ENCODE data around the gene B4GALT1.

B4GALT1 gene

DNA sequence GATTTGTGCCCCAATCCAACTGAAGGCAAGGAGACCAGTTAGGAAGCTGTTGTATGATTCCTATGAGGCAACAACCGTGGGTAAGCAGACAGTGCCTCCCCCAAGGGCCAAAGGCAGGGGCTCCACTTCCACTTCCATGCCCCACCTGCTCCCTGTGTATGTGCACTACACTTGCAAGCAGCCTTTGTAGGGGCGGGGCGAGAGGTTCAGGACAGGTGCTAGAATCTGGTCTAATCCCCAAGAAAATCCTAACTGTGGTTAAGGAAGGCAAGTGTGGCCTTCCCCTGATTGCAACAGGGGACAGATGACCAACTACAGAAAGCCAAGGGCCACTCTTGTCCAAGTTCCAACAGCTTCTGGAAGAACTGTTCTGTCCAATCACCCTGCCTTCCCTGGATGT is 41.7 kb downstream of the B4GALT1 start:
- peaks cover 7 to 44% (median 34%) of the 10 kb centered on the region in 5 donors for H3K36me3 ChIP-seq (ENCODE audit: control insufficient read depth in 5 of 5, insufficient read depth in 5 of 5, low read length in 5 of 5)
- no peaks in the 10 kb centered on the region for H3K9me3 ChIP-seq (ENCODE audit: control insufficient read depth in 5 of 5, low read length in 5 of 5)
- no peak overlapping the region for H3K27ac ChIP-seq (ENCODE audit: low read depth, low read length)
- H3K9ac ChIP-seq (ENCODE audit: low read length in 5 of 5), result no peak overlapping the region
- H3K4me3 ChIP-seq (ENCODE audit: low read depth in 1 of 5, low read length in 5 of 5), result no peak overlapping the region
- no peaks in the 10 kb centered on the region for H3K27me3 ChIP-seq (ENCODE audit: control insufficient read depth in 5 of 5, insufficient read depth in 4 of 5, low read length in 5 of 5)
- H3K4me1 ChIP-seq (ENCODE audit: control insufficient read depth in 5 of 5, insufficient read depth in 5 of 5, low read length in 5 of 5), result peaks cover 2 to 33% (median 30%) of the 10 kb centered on the region in 5 donors

DNA sequence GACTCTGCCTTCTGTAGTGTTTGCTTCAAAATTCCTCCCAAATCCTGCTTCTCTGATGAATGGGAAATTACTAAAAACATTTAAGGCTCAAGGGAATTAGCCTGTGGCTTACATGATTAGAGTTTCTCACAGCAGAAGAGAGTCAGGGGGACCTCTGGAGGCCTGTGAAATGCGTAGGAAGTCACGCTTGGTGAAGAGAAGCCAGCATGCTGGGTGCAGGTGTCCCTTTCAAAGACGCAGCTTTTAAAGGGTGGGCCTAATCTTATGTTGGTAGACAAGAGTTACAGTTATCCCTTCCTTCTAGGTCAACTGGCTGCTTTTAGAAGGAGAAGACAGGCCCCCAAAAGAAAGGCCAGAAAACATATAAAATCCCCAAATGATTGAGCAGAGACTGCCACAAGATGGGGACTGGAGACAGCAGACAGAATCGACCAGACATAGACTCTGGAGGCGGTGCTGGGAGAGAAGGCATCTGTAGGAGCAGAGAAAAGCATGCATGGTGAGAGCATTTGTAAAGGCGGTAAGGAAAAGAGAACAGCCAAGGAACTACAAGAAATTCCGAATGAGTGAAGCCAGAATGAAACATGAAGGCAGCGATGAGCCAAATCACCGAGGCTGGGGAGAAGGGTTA is 42.3 kb downstream of the B4GALT1 start:
- H3K27ac ChIP-seq (ENCODE audit: low read depth, low read length), result no peak overlapping the region
- no peak overlapping the region for H3K9ac ChIP-seq (ENCODE audit: low read length in 5 of 5)
- H3K36me3 ChIP-seq (ENCODE audit: control insufficient read depth in 5 of 5, insufficient read depth in 5 of 5, low read length in 5 of 5), result peaks cover 10 to 47% (median 34%) of the 10 kb centered on the region in 5 donors
- peaks cover 2 to 27% (median 25%) of the 10 kb centered on the region in 5 donors for H3K4me1 ChIP-seq (ENCODE audit: control insufficient read depth in 5 of 5, insufficient read depth in 5 of 5, low read length in 5 of 5)
- H3K9me3 ChIP-seq (ENCODE audit: control insufficient read depth in 5 of 5, low read length in 5 of 5), result no peaks in the 10 kb centered on the region
- no peaks in the 10 kb centered on the region for H3K27me3 ChIP-seq (ENCODE audit: control insufficient read depth in 5 of 5, insufficient read depth in 4 of 5, low read length in 5 of 5)
- no peak overlapping the region for H3K4me3 ChIP-seq (ENCODE audit: low read depth in 1 of 5, low read length in 5 of 5)

DNA sequence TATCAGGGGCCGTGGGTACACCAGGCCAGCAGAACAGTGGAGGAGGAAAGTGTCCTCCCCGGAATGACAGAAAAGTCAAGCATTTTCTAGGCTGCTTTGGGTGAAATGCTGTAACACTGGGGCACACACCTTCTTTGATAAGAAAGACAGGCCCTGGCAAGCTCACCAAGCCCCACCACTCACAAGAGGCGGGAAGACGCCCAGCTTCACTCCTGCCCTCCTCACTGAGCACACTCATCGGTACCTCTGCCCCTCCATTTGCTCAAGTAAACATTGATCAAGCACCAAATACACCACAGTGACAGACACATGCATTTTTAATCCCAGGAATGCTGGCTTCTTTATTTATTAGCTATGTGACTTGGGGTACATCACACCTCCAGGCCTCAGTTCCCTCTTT is 43.1 kb downstream of the B4GALT1 start:
- no peak overlapping the region for H3K9ac ChIP-seq (ENCODE audit: low read length in 5 of 5)
- H3K27ac ChIP-seq (ENCODE audit: low read depth, low read length), result no peak overlapping the region
- peaks cover 10 to 51% (median 28%) of the 10 kb centered on the region in 5 donors for H3K36me3 ChIP-seq (ENCODE audit: control insufficient read depth in 5 of 5, insufficient read depth in 5 of 5, low read length in 5 of 5)
- H3K9me3 ChIP-seq (ENCODE audit: control insufficient read depth in 5 of 5, low read length in 5 of 5), result no peaks in the 10 kb centered on the region
- peaks cover 2 to 20% (median 18%) of the 10 kb centered on the region in 5 donors for H3K4me1 ChIP-seq (ENCODE audit: control insufficient read depth in 5 of 5, insufficient read depth in 5 of 5, low read length in 5 of 5)
- H3K27me3 ChIP-seq (ENCODE audit: control insufficient read depth in 5 of 5, insufficient read depth in 4 of 5, low read length in 5 of 5), result no peaks in the 10 kb centered on the region
- no peak overlapping the region for H3K4me3 ChIP-seq (ENCODE audit: low read depth in 1 of 5, low read length in 5 of 5)

DNA sequence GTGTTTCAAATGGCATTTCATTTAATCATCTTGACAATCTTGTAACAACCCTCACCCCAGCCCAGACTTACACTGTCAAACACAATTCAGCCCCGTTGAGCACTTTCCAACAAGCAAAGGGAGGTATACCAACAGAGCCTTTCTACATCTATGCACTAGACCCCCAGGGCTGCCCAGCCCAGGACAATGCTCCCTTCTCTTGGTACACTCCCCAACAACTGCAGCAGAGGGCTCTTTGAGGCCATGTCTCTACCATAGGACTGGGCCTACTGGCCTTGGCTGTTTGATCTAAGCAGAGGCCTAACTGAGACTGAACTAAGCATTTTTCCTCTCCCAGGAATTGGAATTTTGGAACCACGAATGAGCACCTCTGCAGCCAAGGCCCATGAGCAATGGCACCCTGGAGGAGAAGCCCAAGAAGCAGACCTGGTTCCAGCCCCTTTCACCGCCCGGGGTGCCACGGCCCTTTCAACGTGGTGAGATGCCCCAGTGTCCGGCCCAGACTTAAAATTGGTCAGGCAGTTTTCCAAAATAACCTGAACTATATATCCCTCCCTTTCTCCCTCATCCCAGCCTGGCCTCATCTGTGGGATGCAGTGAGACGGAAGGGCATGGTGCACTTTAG is 43.6 kb downstream of the B4GALT1 start:
- Histone ChIP-seq H3K4me1 (ENCODE audit: control insufficient read depth in 5 of 5, insufficient read depth in 5 of 5, low read length in 5 of 5) (peaks cover 2 to 20% (median 18%) of the 10 kb centered on the region in 5 donors), H3K9ac (ENCODE audit: low read length in 5 of 5) (no peak overlapping the region), H3K27me3 (ENCODE audit: control insufficient read depth in 5 of 5, insufficient read depth in 4 of 5, low read length in 5 of 5) (no peaks in the 10 kb centered on the region), H3K4me3 (ENCODE audit: low read depth in 1 of 5, low read length in 5 of 5) (no peak overlapping the region), H3K36me3 (ENCODE audit: control insufficient read depth in 5 of 5, insufficient read depth in 5 of 5, low read length in 5 of 5) (peaks cover 10 to 47% (median 24%) of the 10 kb centered on the region in 5 donors), H3K9me3 (ENCODE audit: control insufficient read depth in 5 of 5, low read length in 5 of 5) (no peaks in the 10 kb centered on the region), H3K27ac (ENCODE audit: low read depth, low read length) (no peak overlapping the region)

DNA sequence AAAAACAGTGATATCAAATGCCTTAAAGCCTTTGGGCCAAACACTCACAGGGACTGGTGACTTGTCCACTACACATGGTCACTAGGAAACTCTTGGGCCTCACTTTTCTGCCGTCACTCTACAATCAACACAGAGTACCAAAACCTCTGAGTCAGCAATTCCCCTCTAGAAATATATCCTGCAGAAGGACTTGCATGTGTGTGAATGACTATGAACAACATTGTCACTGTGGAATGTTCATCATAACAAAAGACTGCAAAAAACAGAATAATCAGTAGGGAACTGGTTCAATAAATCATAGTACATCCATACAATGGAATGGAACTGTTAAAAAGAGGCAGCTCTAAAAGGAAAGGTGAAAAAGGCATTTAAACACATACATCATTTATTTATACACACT is 46.5 kb downstream of the B4GALT1 start:
- Histone ChIP-seq H3K36me3 (ENCODE audit: control insufficient read depth in 5 of 5, insufficient read depth in 5 of 5, low read length in 5 of 5) (peaks cover 7 to 34% (median 18%) of the 10 kb centered on the region in 5 donors), H3K4me3 (ENCODE audit: low read depth in 1 of 5, low read length in 5 of 5) (no peak overlapping the region), H3K9me3 (ENCODE audit: control insufficient read depth in 5 of 5, low read length in 5 of 5) (no peaks in the 10 kb centered on the region), H3K4me1 (ENCODE audit: control insufficient read depth in 5 of 5, insufficient read depth in 5 of 5, low read length in 5 of 5) (peaks cover 4 to 25% (median 10%) of the 10 kb centered on the region in 5 donors), H3K27ac (ENCODE audit: low read depth, low read length) (no peak overlapping the region), H3K9ac (ENCODE audit: low read length in 5 of 5) (no peak overlapping the region), H3K27me3 (ENCODE audit: control insufficient read depth in 5 of 5, insufficient read depth in 4 of 5, low read length in 5 of 5) (no peaks in the 10 kb centered on the region)

DNA sequence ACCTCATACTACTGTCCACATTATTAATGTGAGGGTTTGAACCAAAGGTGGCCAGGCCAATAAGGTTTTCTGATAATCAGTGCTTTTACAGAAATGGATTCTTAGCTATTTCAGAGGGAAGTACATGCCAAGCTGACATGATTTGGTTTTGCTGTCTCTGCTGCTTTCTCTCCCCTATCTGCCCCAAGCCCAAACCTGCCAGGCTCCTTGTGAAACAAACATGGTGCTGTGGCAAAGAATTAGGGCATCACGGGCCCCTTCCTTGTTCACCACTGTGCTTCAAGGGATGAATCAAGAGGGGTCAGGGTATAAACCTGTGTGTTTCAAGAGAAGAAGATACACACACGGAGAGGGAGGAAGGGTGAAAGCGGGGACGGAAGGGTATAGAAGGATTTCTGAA is 49.3 kb downstream of the B4GALT1 start:
- Histone ChIP-seq H3K27me3 (ENCODE audit: control insufficient read depth in 5 of 5, insufficient read depth in 4 of 5, low read length in 5 of 5) (no peaks in the 10 kb centered on the region), H3K9me3 (ENCODE audit: control insufficient read depth in 5 of 5, low read length in 5 of 5) (no peaks in the 10 kb centered on the region), H3K4me3 (ENCODE audit: low read depth in 1 of 5, low read length in 5 of 5) (no peak overlapping the region), H3K36me3 (ENCODE audit: control insufficient read depth in 5 of 5, insufficient read depth in 5 of 5, low read length in 5 of 5) (peaks cover 7 to 50% (median 43%) of the 10 kb centered on the region in 5 donors), H3K27ac (ENCODE audit: low read depth, low read length) (peak overlapping the region; percentile 41), H3K9ac (ENCODE audit: low read length in 5 of 5) (no peak overlapping the region), H3K4me1 (ENCODE audit: control insufficient read depth in 5 of 5, insufficient read depth in 5 of 5, low read length in 5 of 5) (peaks cover 0 to 15% (median 4%) of the 10 kb centered on the region in 5 donors)

DNA sequence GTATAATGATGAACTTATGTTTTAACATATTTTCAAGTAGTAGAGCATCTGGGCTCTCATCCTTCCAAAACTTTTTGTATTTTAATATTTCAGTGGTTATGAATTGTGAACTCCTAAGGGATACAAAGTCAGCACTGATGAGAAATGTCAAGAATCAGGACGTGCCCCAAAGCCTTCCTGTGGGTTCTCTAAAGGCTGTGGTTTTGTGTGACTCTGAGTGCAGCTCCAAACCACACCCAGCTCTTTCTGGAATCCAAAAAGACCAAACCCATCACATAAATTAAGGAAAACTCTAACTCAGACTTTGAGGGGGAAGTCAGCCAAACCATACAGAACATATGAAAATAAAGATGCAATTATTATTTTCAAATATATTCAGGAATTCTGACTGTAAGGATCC is 49.8 kb downstream of the B4GALT1 start:
- H3K27ac ChIP-seq (ENCODE audit: low read depth, low read length), result peak overlapping the region; percentile 41
- H3K4me1 ChIP-seq (ENCODE audit: control insufficient read depth in 5 of 5, insufficient read depth in 5 of 5, low read length in 5 of 5), result peaks cover 0 to 15% (median 4%) of the 10 kb centered on the region in 5 donors
- H3K27me3 ChIP-seq (ENCODE audit: control insufficient read depth in 5 of 5, insufficient read depth in 4 of 5, low read length in 5 of 5), result no peaks in the 10 kb centered on the region
- H3K36me3 ChIP-seq (ENCODE audit: control insufficient read depth in 5 of 5, insufficient read depth in 5 of 5, low read length in 5 of 5), result peaks cover 7 to 55% (median 48%) of the 10 kb centered on the region in 5 donors
- no peak overlapping the region for H3K4me3 ChIP-seq (ENCODE audit: low read depth in 1 of 5, low read length in 5 of 5)
- no peak overlapping the region for H3K9ac ChIP-seq (ENCODE audit: low read length in 5 of 5)
- no peaks in the 10 kb centered on the region for H3K9me3 ChIP-seq (ENCODE audit: control insufficient read depth in 5 of 5, low read length in 5 of 5)

DNA sequence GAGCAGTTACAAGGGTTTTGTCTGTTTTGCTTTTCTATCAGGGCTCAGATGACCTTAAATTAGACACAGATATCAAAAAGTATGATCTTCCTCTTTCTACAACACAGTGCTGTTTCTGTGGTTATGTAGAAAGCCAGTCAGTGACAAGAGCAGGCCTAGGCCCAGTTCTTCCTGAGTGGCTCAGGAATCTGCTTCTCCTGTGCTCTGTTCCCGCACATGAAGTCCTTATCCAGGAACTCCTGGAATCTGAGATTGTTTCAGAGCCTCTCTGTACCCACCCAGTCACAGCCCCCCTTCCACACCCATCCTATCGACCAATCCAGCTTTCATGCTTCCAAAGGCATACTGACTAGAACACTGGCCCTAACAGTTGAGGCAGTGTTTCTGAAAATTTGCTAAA is 50.3 kb downstream of the B4GALT1 start:
- H3K9me3 ChIP-seq (ENCODE audit: control insufficient read depth in 5 of 5, low read length in 5 of 5), result no peaks in the 10 kb centered on the region
- H3K27ac ChIP-seq (ENCODE audit: low read depth, low read length), result peak overlapping the region; percentile 41
- no peak overlapping the region for H3K4me3 ChIP-seq (ENCODE audit: low read depth in 1 of 5, low read length in 5 of 5)
- H3K4me1 ChIP-seq (ENCODE audit: control insufficient read depth in 5 of 5, insufficient read depth in 5 of 5, low read length in 5 of 5), result peaks cover 0 to 15% (median 2%) of the 10 kb centered on the region in 5 donors
- no peaks in the 10 kb centered on the region for H3K27me3 ChIP-seq (ENCODE audit: control insufficient read depth in 5 of 5, insufficient read depth in 4 of 5, low read length in 5 of 5)
- peaks cover 7 to 59% (median 52%) of the 10 kb centered on the region in 5 donors for H3K36me3 ChIP-seq (ENCODE audit: control insufficient read depth in 5 of 5, insufficient read depth in 5 of 5, low read length in 5 of 5)
- H3K9ac ChIP-seq (ENCODE audit: low read length in 5 of 5), result no peak overlapping the region

DNA sequence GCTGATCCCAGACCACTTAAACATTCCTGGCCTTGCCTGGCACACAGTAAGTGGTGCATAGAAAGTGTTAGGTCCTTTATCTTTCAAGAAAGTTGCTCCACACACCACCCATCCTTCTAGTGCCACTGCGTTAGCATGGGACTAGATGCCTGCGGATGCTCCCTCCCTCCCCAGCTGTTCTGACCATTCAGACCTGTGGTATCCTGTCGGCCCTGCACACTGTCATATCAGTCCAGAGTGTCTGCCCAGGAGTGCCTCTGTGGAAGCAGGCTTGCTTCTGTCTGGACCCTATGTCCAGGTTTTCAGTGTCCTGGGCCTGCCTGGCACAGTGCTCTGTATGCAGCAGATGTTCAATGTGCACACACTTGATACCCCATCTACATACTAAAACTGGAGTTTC is 52.4 kb downstream of the B4GALT1 start:
- peaks cover 0 to 67% (median 60%) of the 10 kb centered on the region in 5 donors for H3K36me3 ChIP-seq (ENCODE audit: control insufficient read depth in 5 of 5, insufficient read depth in 5 of 5, low read length in 5 of 5)
- H3K27ac ChIP-seq (ENCODE audit: low read depth, low read length), result no peak overlapping the region
- no peak overlapping the region for H3K4me3 ChIP-seq (ENCODE audit: low read depth in 1 of 5, low read length in 5 of 5)
- H3K27me3 ChIP-seq (ENCODE audit: control insufficient read depth in 5 of 5, insufficient read depth in 4 of 5, low read length in 5 of 5), result no peaks in the 10 kb centered on the region
- H3K9ac ChIP-seq (ENCODE audit: low read length in 5 of 5), result no peak overlapping the region
- no peaks in the 10 kb centered on the region for H3K9me3 ChIP-seq (ENCODE audit: control insufficient read depth in 5 of 5, low read length in 5 of 5)
- peaks cover 2 to 18% (median 3%) of the 10 kb centered on the region in 5 donors for H3K4me1 ChIP-seq (ENCODE audit: control insufficient read depth in 5 of 5, insufficient read depth in 5 of 5, low read length in 5 of 5)

DNA sequence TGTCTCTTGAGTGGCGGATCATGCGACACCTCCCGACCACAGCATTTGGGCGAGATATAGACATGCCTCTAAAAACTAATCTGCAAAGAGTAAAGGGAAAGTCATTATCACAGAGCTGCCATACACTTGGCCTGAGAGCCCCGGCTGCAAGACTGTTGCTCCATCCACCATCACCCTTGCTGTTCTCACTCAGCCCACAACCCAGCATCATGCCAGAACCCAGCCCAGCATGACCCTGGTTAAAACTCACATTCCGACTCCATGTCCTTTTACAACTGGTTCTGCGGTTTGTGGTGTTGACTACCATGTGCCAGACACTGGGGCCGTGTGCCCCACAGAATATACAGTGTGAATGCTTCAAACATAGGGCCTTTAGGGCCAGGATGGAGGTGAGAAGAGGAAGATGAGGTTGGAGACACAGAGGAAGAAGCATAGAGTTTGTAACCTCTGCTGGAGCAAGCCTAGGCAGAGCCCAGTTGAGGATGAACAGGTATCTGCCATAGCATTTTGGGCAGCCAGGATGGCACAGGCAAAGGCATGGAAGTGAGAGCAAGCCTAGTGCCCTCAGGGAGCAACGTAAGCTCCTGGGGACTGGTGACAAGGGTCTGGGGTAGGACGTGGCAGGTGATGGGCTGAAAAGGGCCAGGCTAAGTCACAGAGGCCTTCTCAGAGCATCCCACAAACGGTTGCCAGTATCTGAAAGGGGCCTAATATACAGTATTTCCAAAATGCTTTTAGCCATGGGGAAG is 53.2 kb downstream of the B4GALT1 start:
- peaks cover 0 to 65% (median 55%) of the 10 kb centered on the region in 5 donors for H3K36me3 ChIP-seq (ENCODE audit: control insufficient read depth in 5 of 5, insufficient read depth in 5 of 5, low read length in 5 of 5)
- H3K4me3 ChIP-seq (ENCODE audit: low read depth in 1 of 5, low read length in 5 of 5), result no peak overlapping the region
- no peak overlapping the region for H3K9ac ChIP-seq (ENCODE audit: low read length in 5 of 5)
- peaks cover 2 to 26% (median 9%) of the 10 kb centered on the region in 5 donors for H3K4me1 ChIP-seq (ENCODE audit: control insufficient read depth in 5 of 5, insufficient read depth in 5 of 5, low read length in 5 of 5)
- H3K9me3 ChIP-seq (ENCODE audit: control insufficient read depth in 5 of 5, low read length in 5 of 5), result no peaks in the 10 kb centered on the region
- H3K27me3 ChIP-seq (ENCODE audit: control insufficient read depth in 5 of 5, insufficient read depth in 4 of 5, low read length in 5 of 5), result no peaks in the 10 kb centered on the region
- no peak overlapping the region for H3K27ac ChIP-seq (ENCODE audit: low read depth, low read length)
